Chondrocyte (in vitro differentiated cells): ENCODE measurements around the gene TCP11. TPM values are rescaled to one million over a fixed set of nuclear protein-coding genes. Genes with fewer than 3 reads are reported as not detected.
"Not testable (repeated sequence)": the region's sequence is repeated elsewhere in the genome, so short reads cannot be mapped to it uniquely, and the experiment has no call there.

Experiments
- DNase-seq: peaks from one replicate; pipeline ENCODE4 v3.0.0; 2021; ENCODE audit warnings: mixed read lengths, low spot score
- H3K27ac Mint-ChIP-seq: one replicate; pipeline ENCODE4 v1.8.0; 2021; ENCODE audit warnings: mild to moderate bottlenecking, moderate library complexity, mixed read lengths; ENCODE audit not compliant: unreplicated experiment
- H3K27me3 Mint-ChIP-seq: 2 replicates; pipeline ENCODE4 v1.8.0; 2021; ENCODE audit warnings: low read depth, mixed read lengths
- H3K36me3 Mint-ChIP-seq: 2 replicates; pipeline ENCODE4 v1.8.0; 2021; ENCODE audit warnings: low read depth, mixed read lengths
- H3K4me1 Mint-ChIP-seq: 2 replicates; pipeline ENCODE4 v1.8.0; 2021; ENCODE audit warnings: low read depth, mild to moderate bottlenecking, mixed read lengths
- H3K4me3 Mint-ChIP-seq: one replicate; pipeline ENCODE4 v1.8.0; 2021; ENCODE audit warnings: mild to moderate bottlenecking, moderate library complexity, mixed read lengths; ENCODE audit not compliant: unreplicated experiment
- H3K9me3 Mint-ChIP-seq: 2 replicates; pipeline ENCODE4 v1.8.0; 2021; ENCODE audit warnings: low read depth, mixed read lengths
- total RNA-seq: library from RNA; stranded (reverse); gene quantifications from 3 replicates; pipeline ENCODE4 v1.2.1, GENCODE V29; 2021
- TF ChIP-seq, protein P1 (sequence below): fragments of 200-600 bp; sonication (generic); IDR thresholded peaks from 2 replicates; pipeline ENCODE4 v1.5.0; 2021; ENCODE audit warnings: antibody characterized with exemption, mild to moderate bottlenecking, moderate library complexity

Gene TCP11
- total RNA-seq, 1 donor from 2014 or later, result not detected

DNA sequence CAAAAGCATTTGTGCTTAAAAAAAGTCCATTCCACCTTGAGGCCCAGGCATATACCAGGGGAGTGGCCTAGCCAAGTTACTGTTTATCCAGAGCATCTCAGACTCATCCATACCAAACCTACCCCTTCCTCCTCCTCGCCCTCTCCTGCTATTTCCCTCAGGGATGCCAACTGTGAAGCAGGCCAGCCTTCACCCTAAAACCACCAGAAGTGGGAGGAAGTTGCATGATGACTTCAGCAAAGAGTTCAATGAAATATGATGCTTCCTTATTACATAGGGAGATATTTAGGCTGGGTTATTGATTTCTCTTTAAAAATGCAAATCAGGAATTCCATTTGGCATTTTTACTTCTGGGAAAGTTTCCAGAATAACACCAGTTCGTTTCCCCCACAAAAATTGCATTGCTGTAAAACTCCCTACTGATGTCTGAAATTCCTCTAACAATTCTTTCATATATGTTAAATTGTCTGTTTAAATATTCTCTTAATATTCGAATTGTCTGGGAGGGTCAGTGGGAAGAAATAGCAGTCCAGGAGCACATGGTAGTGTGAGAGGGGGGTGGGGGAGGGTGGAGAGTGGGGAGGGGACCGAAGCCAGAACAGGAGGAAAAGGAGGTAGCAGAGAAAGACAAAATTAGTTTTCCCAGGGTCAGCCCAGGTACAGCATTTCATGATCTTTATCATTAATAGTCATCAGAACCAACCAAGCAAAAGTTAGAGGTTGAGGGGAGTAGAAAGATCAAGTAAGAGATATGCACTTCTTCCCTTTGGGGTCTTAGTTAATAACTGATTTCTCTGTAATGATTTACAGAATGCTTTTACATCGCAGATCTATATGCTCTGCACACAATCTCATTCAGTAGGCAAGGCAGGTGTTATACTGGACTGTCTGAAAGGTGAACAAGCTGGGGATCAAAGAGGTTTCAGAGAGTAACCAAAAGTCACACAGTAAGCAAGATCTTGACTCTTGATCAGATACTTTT is 1.7 kb upstream of the TCP11 start:
- no peaks in the 10 kb centered on the region for H3K36me3 Mint-ChIP-seq

GRCh38 chr6:35140639-35141006 is 516 bp downstream of the TCP11 start:
- Mint-ChIP-seq H3K36me3 (no peaks in the 10 kb centered on the region), H3K27me3 (no peaks in the 10 kb centered on the region), H3K4me1 (peaks cover 12% of the 10 kb centered on the region), H3K27ac (no peak overlapping the region), H3K9me3 (no peaks in the 10 kb centered on the region), H3K4me3 (no peak overlapping the region)
- no peak for DNase-seq
- TF ChIP-seq, protein P1, sequence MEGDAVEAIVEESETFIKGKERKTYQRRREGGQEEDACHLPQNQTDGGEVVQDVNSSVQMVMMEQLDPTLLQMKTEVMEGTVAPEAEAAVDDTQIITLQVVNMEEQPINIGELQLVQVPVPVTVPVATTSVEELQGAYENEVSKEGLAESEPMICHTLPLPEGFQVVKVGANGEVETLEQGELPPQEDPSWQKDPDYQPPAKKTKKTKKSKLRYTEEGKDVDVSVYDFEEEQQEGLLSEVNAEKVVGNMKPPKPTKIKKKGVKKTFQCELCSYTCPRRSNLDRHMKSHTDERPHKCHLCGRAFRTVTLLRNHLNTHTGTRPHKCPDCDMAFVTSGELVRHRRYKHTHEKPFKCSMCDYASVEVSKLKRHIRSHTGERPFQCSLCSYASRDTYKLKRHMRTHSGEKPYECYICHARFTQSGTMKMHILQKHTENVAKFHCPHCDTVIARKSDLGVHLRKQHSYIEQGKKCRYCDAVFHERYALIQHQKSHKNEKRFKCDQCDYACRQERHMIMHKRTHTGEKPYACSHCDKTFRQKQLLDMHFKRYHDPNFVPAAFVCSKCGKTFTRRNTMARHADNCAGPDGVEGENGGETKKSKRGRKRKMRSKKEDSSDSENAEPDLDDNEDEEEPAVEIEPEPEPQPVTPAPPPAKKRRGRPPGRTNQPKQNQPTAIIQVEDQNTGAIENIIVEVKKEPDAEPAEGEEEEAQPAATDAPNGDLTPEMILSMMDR, result no peak

More for the DNA sequence above, 1.7 kb upstream of the TCP11 start:
- Mint-ChIP-seq H3K27me3 (no peaks in the 10 kb centered on the region), H3K27ac (peak overlapping the region; percentile 61), H3K9me3 (no peaks in the 10 kb centered on the region), H3K4me3 (no peak overlapping the region), H3K4me1 (peaks cover 30% of the 10 kb centered on the region)
- no peak for DNase-seq
- TF ChIP-seq, protein P1, result no peak

GRCh38 chr6:35139924-35140638 is 1.1 kb downstream of the TCP11 start:
- Mint-ChIP-seq H3K4me3 (no peak overlapping the region), H3K9me3 (no peaks in the 10 kb centered on the region), H3K36me3 (no peaks in the 10 kb centered on the region), H3K27me3 (no peaks in the 10 kb centered on the region), H3K27ac (no peak overlapping the region), H3K4me1 (peaks cover 12% of the 10 kb centered on the region)
- TF ChIP-seq, protein P1, result peak; percentile 98
- no peak for DNase-seq

- no peak overlapping the region for H3K27ac Mint-ChIP-seq
- no peaks in the 10 kb centered on the region for H3K9me3 Mint-ChIP-seq
- peaks cover 12% of the 10 kb centered on the region for H3K4me1 Mint-ChIP-seq
- H3K27me3 Mint-ChIP-seq, result no peaks in the 10 kb centered on the region
- no peaks in the 10 kb centered on the region for H3K36me3 Mint-ChIP-seq
- no peak overlapping the region for H3K4me3 Mint-ChIP-seq
- no peak for DNase-seq
- TF ChIP-seq, protein P1, result no peak
Measured at GRCh38 chr6:35139470-35139869, 1.7 kb downstream of the TCP11 start.

DNA sequence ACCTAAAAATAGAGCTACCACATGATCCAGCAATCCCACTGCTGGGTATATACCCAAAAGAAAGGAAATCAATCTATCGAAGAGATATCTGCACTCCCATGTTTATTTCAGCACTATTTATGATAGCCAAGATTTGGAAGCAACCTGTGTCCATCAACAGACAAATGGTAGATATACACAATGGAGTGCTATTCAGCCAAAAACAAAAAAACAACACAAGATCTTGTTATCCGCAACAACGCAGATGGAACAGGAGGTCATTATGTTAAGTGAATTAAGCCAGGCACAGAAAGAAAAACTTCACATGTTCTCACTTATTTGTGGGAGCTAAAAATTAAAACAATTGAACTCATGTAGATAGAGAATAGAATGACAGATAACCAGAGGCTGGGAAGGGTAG is 2.9 kb downstream of the TCP11 start:
- H3K4me1 Mint-ChIP-seq, H3K9me3 Mint-ChIP-seq, DNase-seq, H3K4me3 Mint-ChIP-seq, H3K36me3 Mint-ChIP-seq, H3K27ac Mint-ChIP-seq, H3K27me3 Mint-ChIP-seq: not testable (repeated sequence)
